ENCODE data around the gene ENPP6.

- TF ChIP-seq EZH2 (IDR thresholded peaks at IDR 0.05; ENCODE audit: borderline replicate concordance, insufficient read depth, low read depth, low read length, poor library complexity, severe bottlenecking), result no peak
- TF ChIP-seq CTCF (IDR thresholded peaks at IDR 0.05), result no peak
These were observed 105.6 kb downstream of the ENPP6 start for GRCh38 chr4:184112006-184112550.
